Mesenteric fat pad (tissue), 1 donor: ENCODE measurements around the gene MET. TPM values are rescaled to one million over a fixed set of nuclear protein-coding genes. Genes with fewer than 3 reads are reported as not detected.

ENCODE experiments used
- DNase-seq: peaks from one replicate; pipeline ENCODE4 v3.0.0-alpha.2; 2020; ENCODE audit warnings: low spot score
- total RNA-seq: library from RNA; stranded (reverse); fragmentation: NEBNext Ultra II Directional; extraction: Animal tissue kit (Norgen Biotek cat#: 25700); gene quantifications from one replicate; pipeline ENCODE4 v1.2.1, GENCODE V29; 2021
- donor health status: DM: yes; HTN: yes; CAD: no.

Gene MET
- total RNA-seq, 1 donor from 2014 or later, result 18.4 TPM

- no peak for DNase-seq
These were observed 110.2 kb downstream of the MET start for GRCh38 chr7:116782177-116782711.

GRCh38 chr7:116783666-116784318 lies 111.8 kb downstream of the MET start:
- no peak for DNase-seq

- no peak for DNase-seq
These were observed 112.7 kb downstream of the MET start for GRCh38 chr7:116784647-116785046.

- no peak for DNase-seq
These were observed 113.8 kb downstream of the MET start for GRCh38 chr7:116785843-116786242.

GRCh38 chr7:116786791-116787443 lies 114.9 kb downstream of the MET start:
- DNase-seq, result no peak

- no peak for DNase-seq
These were observed 115.9 kb downstream of the MET start for GRCh38 chr7:116787881-116788280.

- no peak for DNase-seq
These were observed 116.7 kb downstream of the MET start for GRCh38 chr7:116788572-116789197.

- no peak for DNase-seq
These were observed 118.0 kb downstream of the MET start for GRCh38 chr7:116790025-116790424.

- no peak for DNase-seq
These were observed 120.8 kb downstream of the MET start for GRCh38 chr7:116792813-116793212.

GRCh38 chr7:116793795-116794340 lies 121.9 kb downstream of the MET start:
- no peak for DNase-seq

- DNase-seq, result no peak
These were observed 124.5 kb downstream of the MET start for GRCh38 chr7:116796471-116796870.

- DNase-seq, result no peak
These were observed 125.6 kb downstream of the MET start for GRCh38 chr7:116797612-116798011.

GRCh38 chr7:116798232-116798631 lies 126.2 kb downstream of the MET start:
- no peak for DNase-seq

GRCh38 chr7:116799916-116800315 lies 127.9 kb downstream of the MET start:
- no peak for DNase-seq

- no peak for DNase-seq
These were observed 128.6 kb downstream of the MET start for GRCh38 chr7:116800594-116800993.

GRCh38 chr7:116801092-116801710 lies 129.2 kb downstream of the MET start:
- no peak for DNase-seq

- no peak for DNase-seq
These were observed 130.2 kb downstream of the MET start for GRCh38 chr7:116802144-116802745.

GRCh38 chr7:116802746-116803152 lies 130.8 kb downstream of the MET start:
- DNase-seq, result no peak

GRCh38 chr7:116804471-116804870 lies 132.5 kb downstream of the MET start:
- DNase-seq, result no peak

GRCh38 chr7:116805100-116805544 lies 133.1 kb downstream of the MET start:
- no peak for DNase-seq
